Measurements from ENCODE around the gene PEX16.
"Not testable (repeated sequence)": the region's sequence is repeated elsewhere in the genome, so short reads cannot be mapped to it uniquely, and the experiment has no call there.

The PEX16 gene

GRCh38 chr11:45918331-45918941 is 759 bp upstream of the PEX16 start:
- DNase-seq: peak; percentile 41 to 60

GRCh38 chr11:45917286-45917622 is 423 bp downstream of the PEX16 start:
- no peak for DNase-seq

- DNase-seq: no peak
These were observed 2.2 kb downstream of the PEX16 start for GRCh38 chr11:45915446-45915845.

GRCh38 chr11:45913942-45914635 is 3.6 kb downstream of the PEX16 start:
- DNase-seq: no peak

- DNase-seq: no peak
These were observed 4.2 kb downstream of the PEX16 start for GRCh38 chr11:45913514-45913913.

- no peak for DNase-seq
These were observed 7.1 kb downstream of the PEX16 start for GRCh38 chr11:45910623-45911022.

GRCh38 chr11:45909594-45910475 is 7.8 kb downstream of the PEX16 start:
- DNase-seq: no peak

- no peak for DNase-seq
These were observed 9.7 kb downstream of the PEX16 start for GRCh38 chr11:45907911-45908370.

- no peak for DNase-seq
These were observed 10.6 kb downstream of the PEX16 start, which contains the start of gene FREY1 for GRCh38 chr11:45906965-45907611. Gene FREY1, minus strand, starts transcription at chr11:45907271. Its CDS starts 26 bp downstream, at chr11:45907245.

- DNase-seq: no peak
These were observed 11.5 kb downstream of the PEX16 start for GRCh38 chr11:45906096-45906682.

- not testable (repeated sequence) for DNase-seq
These were observed 12.1 kb downstream of the PEX16 start for GRCh38 chr11:45905576-45905975.

- no peak for DNase-seq
These were observed 12.6 kb downstream of the PEX16 start for GRCh38 chr11:45905095-45905494.

- no peak for DNase-seq
These were observed 13.3 kb downstream of the PEX16 start for GRCh38 chr11:45904309-45904915.

GRCh38 chr11:45902452-45903380 is 15.0 kb downstream of the PEX16 start:
- no peak for DNase-seq

GRCh38 chr11:45901626-45902025 is 16.1 kb downstream of the PEX16 start:
- DNase-seq: no peak

- DNase-seq: no peak
These were observed 16.6 kb downstream of the PEX16 start for GRCh38 chr11:45900916-45901617.

- not testable (repeated sequence) for DNase-seq
These were observed 17.4 kb downstream of the PEX16 start for GRCh38 chr11:45900175-45900800.

GRCh38 chr11:45899448-45900174 is 18.1 kb downstream of the PEX16 start:
- DNase-seq: peak; percentile 43 to 52

- no peak for DNase-seq
These were observed 18.6 kb downstream of the PEX16 start for GRCh38 chr11:45899086-45899447.
